GM12874 (cell line): ENCODE data around the gene DEAF1.

ENCODE experiments used
- CTCF ChIP-seq: IDR thresholded peaks from 2 replicates; pipeline ENCODE4 v1.5.1; 2011; ENCODE audit warnings: low read depth, mild to moderate bottlenecking, control low read depth, low read length, moderate library complexity; ENCODE audit not compliant: insufficient read depth

The DEAF1 gene

GRCh38 chr11:706957-707816 lies 12.2 kb upstream of the DEAF1 start:
- no peak for TF ChIP-seq CTCF

GRCh38 chr11:706439-706956 lies 11.5 kb upstream of the DEAF1 start:
- no peak for TF ChIP-seq CTCF

- TF ChIP-seq CTCF = no peak
These were observed 10.8 kb upstream of the DEAF1 start, which contains the start of gene EPS8L2 for GRCh38 chr11:705646-706438. Gene EPS8L2, plus strand, starts transcription at chr11:706231. Its CDS starts 3,177 bp downstream, at chr11:709408.

- no peak for TF ChIP-seq CTCF
These were observed 10.0 kb upstream of the DEAF1 start for GRCh38 chr11:704781-705645.

GRCh38 chr11:704228-704674 lies 9.2 kb upstream of the DEAF1 start:
- no peak for TF ChIP-seq CTCF

- TF ChIP-seq CTCF = no peak
These were observed 8.5 kb upstream of the DEAF1 start for GRCh38 chr11:703506-703905.
